Natural killer cell (primary cell): ENCODE measurements around the gene PRDM16. TPM values are rescaled to one million over a fixed set of nuclear protein-coding genes. Genes with fewer than 3 reads are reported as not detected.

Experiments used
- ATAC-seq, 3 donors: fragments of 150-1000 bp in 2 of 3; fragments of 200-7000 bp in 1 of 3; cut with Tn5 transposase; 1 replicate in 1 of 3; 2 replicates in 2 of 3; pipeline ENCODE4 v1.10.0; 2021; ENCODE audit warnings: mild to moderate bottlenecking in 2 of 3, moderate library complexity in 2 of 3
- DNase-seq, 2 donors: peaks; one replicate each; pipeline versions ENCODE4 v3.0.0 to v3.0.0-alpha.2; 2013 to 2021; ENCODE audit warnings: mixed read lengths in 1 of 2
- H3K27ac ChIP-seq: one replicate; pipeline ENCODE4 v1.5.1; 2013; ENCODE audit warnings: mild to moderate bottlenecking, low read length
- H3K27me3 ChIP-seq: one replicate; pipeline ENCODE4 v1.6.1; 2013; ENCODE audit warnings: low read length; ENCODE audit not compliant: control insufficient read depth, insufficient read depth
- H3K36me3 ChIP-seq: one replicate; pipeline ENCODE4 v1.6.1; 2013; ENCODE audit warnings: low read length; ENCODE audit not compliant: control insufficient read depth, insufficient read depth
- H3K4me1 ChIP-seq: one replicate; pipeline ENCODE4 v1.6.1; 2013; ENCODE audit warnings: low read length; ENCODE audit not compliant: control insufficient read depth, insufficient read depth
- H3K4me3 ChIP-seq: one replicate; pipeline ENCODE4 v1.5.1; 2013; ENCODE audit warnings: low read length
- H3K9me3 ChIP-seq: one replicate; pipeline ENCODE4 v1.6.1; 2013; ENCODE audit warnings: low read length; ENCODE audit not compliant: control insufficient read depth, insufficient read depth
- H3K27ac Mint-ChIP-seq, 2 donors: one replicate each; pipeline ENCODE4 v1.8.0; 2022; ENCODE audit warnings: mild to moderate bottlenecking in 2 of 2, mixed read lengths in 2 of 2, moderate library complexity in 1 of 2
- H3K27me3 Mint-ChIP-seq, 2 donors: one replicate each; pipeline ENCODE4 v1.8.0; 2022; ENCODE audit warnings: low read depth in 2 of 2, mixed read lengths in 2 of 2
- H3K36me3 Mint-ChIP-seq: one replicate; pipeline ENCODE4 v1.8.0; 2022; ENCODE audit warnings: mixed read lengths
- H3K4me1 Mint-ChIP-seq, 2 donors: one replicate each; pipeline ENCODE4 v1.8.0; 2022; ENCODE audit warnings: mixed read lengths in 2 of 2
- H3K4me3 Mint-ChIP-seq: one replicate; pipeline ENCODE4 v1.8.0; 2022; ENCODE audit warnings: mild to moderate bottlenecking, moderate library complexity, mixed read lengths
- H3K9me3 Mint-ChIP-seq, 2 donors: one replicate each; pipeline ENCODE4 v1.8.0; 2022; ENCODE audit warnings: mixed read lengths in 2 of 2
- WGBS: methylation state at CpG from one replicate; pipeline ENCODE4 v1.1.7; 2013; ENCODE audit warnings: missing lambda C conversion rate; ENCODE audit not compliant: insufficient coverage; 5-methylcytosine and 5-hydroxymethylcytosine counted together
- intact Hi-C: fragments of 100-400 bp; cut with micrococcal nuclease; formaldehyde crosslinking; loops from one replicate; pipeline ENCODE4 v1.14.2; 2022
- total RNA-seq, 4 donors: library from RNA; stranded (reverse); fragments of 120-200 nt in 1 of 4; gene quantifications; one replicate each; pipeline versions ENCODE4 v1.2.3 to v1.2.4, GENCODE V29; 2013 to 2022
- TF ChIP-seq, protein P1 (sequence below): fragments of 200-600 bp; IDR thresholded peaks from one replicate; pipeline ENCODE4 v1.8.0; 2022; ENCODE audit warnings: antibody characterized with exemption

The PRDM16 gene
- total RNA-seq, 3 donors from 2014 or later (not counting 1 experiment from before 2014, with no cell fraction given) = 0.25 to 0.64 TPM; not detected in 1

DNA sequence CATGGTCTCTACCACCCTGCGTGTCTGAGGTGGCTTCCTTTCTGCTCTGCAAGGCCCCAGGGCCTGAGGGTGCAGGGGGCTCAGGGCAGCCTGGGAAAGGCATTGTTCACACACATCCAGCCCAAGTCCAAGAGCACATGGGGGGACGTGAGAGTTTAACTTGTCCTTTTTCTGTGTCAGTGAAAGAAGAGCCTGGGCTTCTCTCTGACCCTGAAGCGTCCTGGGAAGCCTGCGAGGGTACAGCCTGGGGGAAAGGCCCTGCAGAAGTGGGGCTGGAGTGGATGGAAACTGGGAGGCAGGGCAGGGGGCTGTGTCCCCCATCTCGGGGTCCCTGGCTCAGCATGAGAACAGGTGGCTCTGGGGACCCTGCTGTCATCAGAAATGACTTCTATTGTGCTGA, 181.6 kb downstream of the PRDM16 start:
- Mint-ChIP-seq H3K36me3 (no peaks in the 10 kb centered on the region), H3K27ac (no peak overlapping the region), H3K27me3 (peaks cover 5 to 10% of the 10 kb centered on the region in 2 donors), H3K4me3 (no peak overlapping the region), H3K4me1 (no peaks in the 10 kb centered on the region), H3K9me3 (no peaks in the 10 kb centered on the region)
- whole genome bisulfite sequencing = 75% methylated on average over 5 of the region's 5 CpGs
- no peak for DNase-seq
- Histone ChIP-seq H3K27me3 (peaks cover 2% of the 10 kb centered on the region), H3K4me3 (no peak overlapping the region), H3K9me3 (no peaks in the 10 kb centered on the region), H3K27ac (no peak overlapping the region), H3K36me3 (no peaks in the 10 kb centered on the region), H3K4me1 (no peaks in the 10 kb centered on the region)
- TF ChIP-seq, protein P1, sequence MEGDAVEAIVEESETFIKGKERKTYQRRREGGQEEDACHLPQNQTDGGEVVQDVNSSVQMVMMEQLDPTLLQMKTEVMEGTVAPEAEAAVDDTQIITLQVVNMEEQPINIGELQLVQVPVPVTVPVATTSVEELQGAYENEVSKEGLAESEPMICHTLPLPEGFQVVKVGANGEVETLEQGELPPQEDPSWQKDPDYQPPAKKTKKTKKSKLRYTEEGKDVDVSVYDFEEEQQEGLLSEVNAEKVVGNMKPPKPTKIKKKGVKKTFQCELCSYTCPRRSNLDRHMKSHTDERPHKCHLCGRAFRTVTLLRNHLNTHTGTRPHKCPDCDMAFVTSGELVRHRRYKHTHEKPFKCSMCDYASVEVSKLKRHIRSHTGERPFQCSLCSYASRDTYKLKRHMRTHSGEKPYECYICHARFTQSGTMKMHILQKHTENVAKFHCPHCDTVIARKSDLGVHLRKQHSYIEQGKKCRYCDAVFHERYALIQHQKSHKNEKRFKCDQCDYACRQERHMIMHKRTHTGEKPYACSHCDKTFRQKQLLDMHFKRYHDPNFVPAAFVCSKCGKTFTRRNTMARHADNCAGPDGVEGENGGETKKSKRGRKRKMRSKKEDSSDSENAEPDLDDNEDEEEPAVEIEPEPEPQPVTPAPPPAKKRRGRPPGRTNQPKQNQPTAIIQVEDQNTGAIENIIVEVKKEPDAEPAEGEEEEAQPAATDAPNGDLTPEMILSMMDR = no peak
- intact Hi-C loops = no loop called here
- no peak for ATAC-seq

DNA sequence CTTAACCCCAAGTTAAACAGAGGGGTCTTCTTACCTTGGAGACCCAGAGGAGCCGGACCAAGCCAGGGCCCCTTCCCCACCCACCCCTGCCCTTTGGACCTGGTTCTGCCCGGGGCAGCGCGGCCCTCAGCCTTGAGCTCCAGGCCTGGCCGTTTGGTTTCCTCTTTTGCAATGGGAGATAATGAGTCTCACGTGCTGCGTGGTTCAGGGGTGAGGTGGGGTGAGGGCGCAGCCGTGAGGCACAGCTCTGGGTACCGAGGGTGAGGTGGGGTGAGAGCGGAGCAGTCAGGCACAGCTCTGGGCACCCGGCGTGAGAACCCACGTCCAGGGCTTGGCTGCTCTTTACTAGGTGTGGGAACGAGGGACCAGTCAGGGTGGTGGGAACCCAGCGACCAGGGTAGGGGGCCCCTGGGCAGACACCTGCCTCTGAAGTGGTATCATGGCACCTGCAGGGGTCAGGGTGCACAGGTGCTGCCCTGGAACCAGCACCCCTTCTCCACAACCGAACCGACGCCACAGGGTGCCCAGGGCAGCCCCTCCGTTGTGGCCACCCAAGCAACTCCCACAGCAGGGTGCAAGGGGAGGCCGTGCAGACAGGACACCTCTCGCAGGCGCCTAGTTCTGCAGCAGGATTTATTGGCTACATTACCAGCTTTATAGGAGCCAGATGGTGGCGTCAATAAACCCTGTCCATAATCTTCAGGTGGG, 182.2 kb downstream of the PRDM16 start:
- 53% methylated on average over 24 of the region's 24 CpGs for WGBS
- peaks cover 5 to 10% of the 10 kb centered on the region in 2 donors for H3K27me3 Mint-ChIP-seq

DNA sequence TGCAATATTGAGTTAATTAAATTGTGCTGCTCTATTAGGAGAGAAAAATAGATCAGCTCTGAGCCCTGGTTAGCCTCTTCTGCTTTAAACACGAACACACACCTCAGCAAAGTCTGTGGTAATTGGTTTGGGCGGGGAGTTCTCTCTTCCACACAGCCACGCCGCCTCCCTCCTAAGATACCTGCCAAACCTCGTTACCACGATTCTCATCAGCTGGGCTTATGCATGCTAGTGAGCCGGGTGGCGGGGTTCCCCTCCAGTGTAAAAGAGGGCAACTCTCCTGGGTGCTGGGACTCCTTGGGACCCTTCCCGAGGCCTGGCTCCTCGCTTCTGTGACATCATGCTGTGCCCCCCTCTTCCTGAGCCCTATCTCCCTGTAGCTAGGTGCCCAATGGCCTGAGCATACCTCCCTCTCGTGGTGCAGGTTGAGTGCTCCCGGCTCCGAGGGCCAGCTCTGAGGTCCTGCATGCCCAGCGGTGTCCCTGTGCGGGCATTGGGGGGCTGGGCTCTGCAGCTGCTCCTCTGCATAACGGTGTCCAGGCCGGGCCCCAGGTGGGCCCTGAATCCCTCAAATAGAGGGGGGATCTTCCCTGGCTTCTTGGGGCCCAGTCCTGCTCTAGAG, 182.9 kb downstream of the PRDM16 start:
- DNase-seq = no peak
- H3K27ac Mint-ChIP-seq = no peak overlapping the region
- no peaks in the 10 kb centered on the region for H3K36me3 Mint-ChIP-seq
- no peaks in the 10 kb centered on the region for H3K4me1 Mint-ChIP-seq
- Histone ChIP-seq H3K9me3 (no peaks in the 10 kb centered on the region), H3K4me3 (no peak overlapping the region), H3K27ac (no peak overlapping the region), H3K27me3 (peaks cover 2% of the 10 kb centered on the region), H3K4me1 (no peaks in the 10 kb centered on the region), H3K36me3 (no peaks in the 10 kb centered on the region)
- H3K9me3 Mint-ChIP-seq = no peaks in the 10 kb centered on the region
- ATAC-seq = no peak
- TF ChIP-seq, protein P1 = no peak
- intact Hi-C loops = no loop called here
- 66% methylated on average over 17 of the region's 17 CpGs for WGBS
- peaks cover 4 to 8% of the 10 kb centered on the region in 2 donors for H3K27me3 Mint-ChIP-seq
- H3K4me3 Mint-ChIP-seq = no peak overlapping the region

More for the DNA sequence above, 182.2 kb downstream of the PRDM16 start:
- Mint-ChIP-seq H3K36me3 (no peaks in the 10 kb centered on the region), H3K4me1 (no peaks in the 10 kb centered on the region), H3K27ac (no peak overlapping the region), H3K9me3 (no peaks in the 10 kb centered on the region), H3K4me3 (no peak overlapping the region)
- Histone ChIP-seq H3K9me3 (no peaks in the 10 kb centered on the region), H3K36me3 (no peaks in the 10 kb centered on the region), H3K4me1 (no peaks in the 10 kb centered on the region), H3K27me3 (peaks cover 2% of the 10 kb centered on the region), H3K4me3 (no peak overlapping the region), H3K27ac (no peak overlapping the region)
- no peak for ATAC-seq
- intact Hi-C loops = no loop called here
- TF ChIP-seq, protein P1 = no peak
- DNase-seq = no peak
